ENCODE data around the gene CHST11.

GRCh38 chr12:104734541-104735095 is 277.9 kb downstream of the CHST11 start:
- TF ChIP-seq CTCF (IDR thresholded peaks at IDR 0.05), result no peak
- TF ChIP-seq ZFX (IDR thresholded peaks at IDR 0.05; ENCODE audit: borderline replicate concordance), result no peak

All from 22Rv1 (cell line).